Lung (tissue), 12 donors: ENCODE results near the gene SDK1. TPM values are rescaled to one million over a fixed set of nuclear protein-coding genes. Genes with fewer than 3 reads are reported as not detected.

Experiments used
- ATAC-seq: fragments of 200-7000 bp; cut with Tn5 transposase; one replicate; pipeline ENCODE4 v1.9.1; 2020; ENCODE audit warnings: moderate number of reproducible peaks; ENCODE audit not compliant: insufficient read depth, low FRiP score
- DNase-seq, 3 donors: peaks; one replicate each; pipeline ENCODE4 v3.0.0-alpha.2; 2013 to 2017
- H3K27ac ChIP-seq, 2 donors: one replicate each; pipeline ENCODE4 v1.5.1; 2013; ENCODE audit warnings: mild to moderate bottlenecking in 2 of 2, moderate library complexity in 2 of 2, control low read depth in 1 of 2, inconsistent platforms in 1 of 2, low read depth in 1 of 2, low read length in 1 of 2
- H3K27me3 ChIP-seq, 3 donors: one replicate each; pipeline ENCODE4 v1.5.1; 2013; ENCODE audit warnings: low read length in 2 of 3; ENCODE audit not compliant: control insufficient read depth in 3 of 3, insufficient read depth in 3 of 3
- H3K36me3 ChIP-seq, 4 donors: one replicate each; pipeline ENCODE4 v1.5.1; 2013; ENCODE audit warnings: low read length in 4 of 4, mild to moderate bottlenecking in 1 of 4, moderate library complexity in 1 of 4; ENCODE audit not compliant: control insufficient read depth in 4 of 4, insufficient read depth in 4 of 4
- H3K4me1 ChIP-seq, 5 donors: one replicate each; pipeline ENCODE4 v1.5.1; 2013; ENCODE audit warnings: low read length in 5 of 5, mild to moderate bottlenecking in 2 of 5, moderate library complexity in 1 of 5; ENCODE audit not compliant: control insufficient read depth in 5 of 5, insufficient read depth in 5 of 5
- H3K4me3 ChIP-seq: one replicate; pipeline ENCODE4 v1.5.1; 2013; ENCODE audit warnings: mild to moderate bottlenecking, control low read depth, moderate library complexity
- H3K9ac ChIP-seq, 2 donors: one replicate each; pipeline ENCODE4 v1.5.1; 2013; ENCODE audit warnings: low read length in 2 of 2, control low read depth in 1 of 2; ENCODE audit not compliant: insufficient read depth in 1 of 2
- H3K9me3 ChIP-seq, 4 donors: one replicate each; pipeline ENCODE4 v1.5.1; 2013; ENCODE audit warnings: low read length in 3 of 4, mild to moderate bottlenecking in 1 of 4, moderate library complexity in 1 of 4; ENCODE audit not compliant: control insufficient read depth in 4 of 4, insufficient read depth in 3 of 4
- WGBS, 2 donors: extraction: QIAGEN DNeasy Blood & Tissue Kit; methylation state at CpG; one replicate each; pipeline ENCODE4 v1.1.7; 2013; 5-methylcytosine and 5-hydroxymethylcytosine counted together
- polyA plus RNA-seq, 2 donors: library from polyadenylated mRNA; stranded (reverse); fragments of 200-250 nt; gene quantifications; one replicate each; pipeline ENCODE4 v1.2.1, GENCODE V29; 2013
- total RNA-seq, 2 donors: library from RNA; depleted of rRNA in 1 of 2; stranded (reverse); fragments of >200 nt in 1 of 2; gene quantifications; one replicate each; pipeline ENCODE4 v1.2.1, GENCODE V29; 2014 to 2021
- TF ChIP-seq, protein P1 (sequence below): IDR thresholded peaks from 2 replicates; pipeline ENCODE4 v1.5.1; 2012; ENCODE audit warnings: mild to moderate bottlenecking; ENCODE audit errors: control extremely low read depth, extremely low read depth
- donor health status: control.
- donor health status: control.
- donor health status: Bipolar disorder and iron deficiency.
- donor health status: healthy.
- donor health status: DM: yes; HTN: yes; CAD: no.

The SDK1 gene
- total and polyA plus RNA-seq, 4 donors: 3.7 to 30.1 (median 12.7) TPM

- Histone ChIP-seq H3K9ac (no peak overlapping the region), H3K4me3 (no peak overlapping the region), H3K9me3 (peaks cover 0 to 4% (median 0%) of the 10 kb centered on the region in 4 donors), H3K27me3 (no peaks in the 10 kb centered on the region), H3K4me1 (peaks cover 0 to 4% (median 0%) of the 10 kb centered on the region in 5 donors), H3K36me3 (no peaks in the 10 kb centered on the region), H3K27ac (no peak overlapping the region)
- 93 to 96% methylated on average over 11 of the region's 11 CpGs for WGBS, 2 donors
- ATAC-seq (no peak), DNase-seq (no peak)
- TF ChIP-seq, protein P1, sequence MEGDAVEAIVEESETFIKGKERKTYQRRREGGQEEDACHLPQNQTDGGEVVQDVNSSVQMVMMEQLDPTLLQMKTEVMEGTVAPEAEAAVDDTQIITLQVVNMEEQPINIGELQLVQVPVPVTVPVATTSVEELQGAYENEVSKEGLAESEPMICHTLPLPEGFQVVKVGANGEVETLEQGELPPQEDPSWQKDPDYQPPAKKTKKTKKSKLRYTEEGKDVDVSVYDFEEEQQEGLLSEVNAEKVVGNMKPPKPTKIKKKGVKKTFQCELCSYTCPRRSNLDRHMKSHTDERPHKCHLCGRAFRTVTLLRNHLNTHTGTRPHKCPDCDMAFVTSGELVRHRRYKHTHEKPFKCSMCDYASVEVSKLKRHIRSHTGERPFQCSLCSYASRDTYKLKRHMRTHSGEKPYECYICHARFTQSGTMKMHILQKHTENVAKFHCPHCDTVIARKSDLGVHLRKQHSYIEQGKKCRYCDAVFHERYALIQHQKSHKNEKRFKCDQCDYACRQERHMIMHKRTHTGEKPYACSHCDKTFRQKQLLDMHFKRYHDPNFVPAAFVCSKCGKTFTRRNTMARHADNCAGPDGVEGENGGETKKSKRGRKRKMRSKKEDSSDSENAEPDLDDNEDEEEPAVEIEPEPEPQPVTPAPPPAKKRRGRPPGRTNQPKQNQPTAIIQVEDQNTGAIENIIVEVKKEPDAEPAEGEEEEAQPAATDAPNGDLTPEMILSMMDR: no peak
Measured at GRCh38 chr7:4107839-4108238, 806.8 kb downstream of the SDK1 start.

DNA sequence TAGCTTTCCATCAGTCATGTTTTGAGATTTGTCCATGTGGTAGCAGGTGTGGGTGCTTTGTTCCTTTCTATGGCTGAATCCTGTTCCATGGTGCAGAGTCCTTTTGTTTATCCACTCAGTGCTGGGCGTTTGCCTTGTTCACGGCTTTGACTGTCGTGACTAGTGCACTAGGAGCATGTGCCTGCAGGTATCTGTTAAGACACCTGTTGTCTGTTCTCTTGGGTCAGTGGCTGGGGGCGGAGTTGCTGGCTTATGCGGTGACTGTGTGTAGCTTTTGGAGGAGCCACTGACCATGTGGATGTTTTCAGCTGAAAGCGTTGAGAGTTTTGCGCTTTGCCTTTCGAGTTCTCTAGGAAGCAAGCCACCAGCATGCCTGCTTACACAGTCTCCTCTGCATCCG lies 807.9 kb downstream of the SDK1 start:
- H3K4me1 ChIP-seq: peaks cover 0 to 4% (median 0%) of the 10 kb centered on the region in 5 donors
- no peak overlapping the region for H3K9ac ChIP-seq
- TF ChIP-seq, protein P1: no peak
- ATAC-seq: no peak
- DNase-seq: no peak
- no peaks in the 10 kb centered on the region for H3K27me3 ChIP-seq
- H3K4me3 ChIP-seq: no peak overlapping the region
- 84 to 93% methylated on average over 9 of the region's 9 CpGs for WGBS, 2 donors
- no peak overlapping the region for H3K27ac ChIP-seq
- H3K36me3 ChIP-seq: no peaks in the 10 kb centered on the region
- peaks cover 0 to 2% (median 0%) of the 10 kb centered on the region in 4 donors for H3K9me3 ChIP-seq

GRCh38 chr7:4109481-4110110 lies 808.5 kb downstream of the SDK1 start:
- Histone ChIP-seq H3K36me3 (no peaks in the 10 kb centered on the region), H3K9ac (no peak overlapping the region), H3K4me1 (peaks cover 0 to 4% (median 0%) of the 10 kb centered on the region in 5 donors), H3K4me3 (no peak overlapping the region), H3K9me3 (peaks cover 0 to 5% (median 0%) of the 10 kb centered on the region in 4 donors), H3K27me3 (no peaks in the 10 kb centered on the region), H3K27ac (no peak overlapping the region)
- DNase-seq (no peak), ATAC-seq (no peak)
- WGBS, 2 donors: 81 to 87% methylated on average over 16 of the region's 16 CpGs
- TF ChIP-seq, protein P1: no peak

DNA sequence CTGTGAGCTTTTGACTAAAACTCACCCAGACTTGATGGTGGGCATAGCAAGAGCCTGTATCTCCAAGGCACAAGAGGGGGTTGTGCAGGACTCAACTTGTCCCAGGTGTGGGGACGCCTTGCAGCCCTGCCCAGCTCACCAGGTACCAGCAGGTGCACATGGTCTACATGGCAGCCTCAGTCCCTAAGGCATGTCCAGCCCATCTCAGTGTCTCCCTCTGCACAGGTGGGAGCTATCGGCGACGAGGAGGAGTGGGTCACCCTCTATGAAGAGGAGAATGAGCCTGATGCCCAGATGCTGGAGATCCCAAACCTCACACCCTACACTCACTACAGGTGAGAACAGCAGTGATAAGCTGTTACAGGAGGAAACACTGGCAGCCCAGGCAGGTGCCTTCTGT lies 809.4 kb downstream of the SDK1 start:
- Histone ChIP-seq H3K4me1 (peaks cover 0 to 4% (median 0%) of the 10 kb centered on the region in 5 donors), H3K36me3 (no peaks in the 10 kb centered on the region), H3K27me3 (no peaks in the 10 kb centered on the region), H3K9me3 (peaks cover 0 to 8% (median 0%) of the 10 kb centered on the region in 4 donors), H3K27ac (no peak overlapping the region), H3K4me3 (no peak overlapping the region), H3K9ac (no peak overlapping the region)
- ATAC-seq (no peak), DNase-seq (no peak)
- 89 to 91% methylated on average over 4 of the region's 4 CpGs for WGBS, 2 donors
- TF ChIP-seq, protein P1: no peak
